Stimulated activated CD4-positive, alpha-beta T cell treated with anti-CD3 and anti-CD28 coated beads, Interleukin-1b, Interleukin-23, amount 100 ng/mL, for 24 hours (primary cell): ENCODE measurements around the gene TMEM79.

Experiments
- DNase-seq, 4 experiments: peaks; one replicate each; pipeline ENCODE4 v3.0.0-alpha.2; 2020; ENCODE audit warnings: low read depth in 4 of 4, low spot score in 1 of 4

Gene TMEM79, protein sequence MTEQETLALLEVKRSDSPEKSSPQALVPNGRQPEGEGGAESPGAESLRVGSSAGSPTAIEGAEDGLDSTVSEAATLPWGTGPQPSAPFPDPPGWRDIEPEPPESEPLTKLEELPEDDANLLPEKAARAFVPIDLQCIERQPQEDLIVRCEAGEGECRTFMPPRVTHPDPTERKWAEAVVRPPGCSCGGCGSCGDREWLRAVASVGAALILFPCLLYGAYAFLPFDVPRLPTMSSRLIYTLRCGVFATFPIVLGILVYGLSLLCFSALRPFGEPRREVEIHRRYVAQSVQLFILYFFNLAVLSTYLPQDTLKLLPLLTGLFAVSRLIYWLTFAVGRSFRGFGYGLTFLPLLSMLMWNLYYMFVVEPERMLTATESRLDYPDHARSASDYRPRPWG

DNA sequence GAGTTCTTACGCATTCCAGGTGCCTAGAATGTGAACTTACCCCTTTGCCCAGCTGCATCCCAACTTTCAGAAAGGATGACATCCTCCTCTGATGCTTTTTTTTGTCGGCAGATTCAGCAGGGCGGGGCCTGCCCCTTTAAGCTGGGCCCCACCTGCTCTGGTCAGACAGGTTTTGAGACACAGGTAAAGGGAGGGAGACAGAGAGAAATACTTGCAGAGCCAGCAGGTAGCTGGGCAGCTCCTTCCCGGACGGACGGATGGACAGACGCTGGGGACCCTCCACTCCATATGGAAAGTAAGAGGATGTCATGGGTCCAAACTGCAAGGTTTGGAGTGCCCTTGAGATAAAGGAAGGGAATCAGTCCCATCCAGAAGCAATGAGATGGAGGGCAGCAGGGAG lies at the start of gene TMEM79:
TSS of gene TMEM79 (plus strand) at position 214 of the 400 bp plus-strand sequence. CDS start 902 bp downstream, outside the sequence.
- no peak for DNase-seq

DNA sequence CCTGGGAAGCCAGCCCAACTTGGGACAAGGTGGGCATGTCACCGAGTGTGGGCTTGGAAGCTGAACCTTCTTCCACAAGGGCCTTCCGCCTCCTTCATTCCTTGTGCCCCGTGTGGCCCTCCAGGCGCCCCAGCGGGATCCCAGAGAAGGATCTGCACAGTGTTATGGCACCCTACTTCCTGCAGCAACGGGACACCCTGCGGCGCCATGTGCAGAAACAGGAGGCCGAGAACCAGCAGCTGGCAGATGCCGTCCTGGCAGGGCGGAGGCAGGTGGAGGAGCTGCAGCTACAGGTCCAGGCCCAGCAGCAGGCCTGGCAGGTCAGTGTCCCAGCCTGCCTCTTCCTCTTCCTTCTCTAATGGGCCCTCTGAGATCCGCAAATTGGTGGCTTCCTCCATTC lies 48.0 kb upstream of the TMEM79 start:
- no peak for DNase-seq

DNA sequence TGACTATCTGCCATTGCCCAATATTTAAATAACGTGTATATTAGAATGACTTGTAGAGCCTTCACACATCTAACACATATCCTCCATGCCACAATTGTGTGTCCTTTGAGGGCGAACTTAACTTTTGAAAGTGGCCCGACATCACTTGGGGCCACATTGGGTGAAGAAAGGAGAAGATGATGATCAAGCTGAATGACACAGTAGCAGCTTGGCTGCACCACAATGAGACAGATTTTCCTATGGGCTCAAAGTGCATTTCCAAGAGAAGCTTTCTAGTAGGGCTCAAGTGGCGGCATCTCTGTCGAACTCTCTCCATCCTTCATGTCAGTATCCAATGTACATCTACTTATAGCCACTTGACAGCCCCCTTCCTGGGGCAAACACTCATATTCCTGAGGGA lies 45.9 kb upstream of the TMEM79 start:
- no peak for DNase-seq

DNA sequence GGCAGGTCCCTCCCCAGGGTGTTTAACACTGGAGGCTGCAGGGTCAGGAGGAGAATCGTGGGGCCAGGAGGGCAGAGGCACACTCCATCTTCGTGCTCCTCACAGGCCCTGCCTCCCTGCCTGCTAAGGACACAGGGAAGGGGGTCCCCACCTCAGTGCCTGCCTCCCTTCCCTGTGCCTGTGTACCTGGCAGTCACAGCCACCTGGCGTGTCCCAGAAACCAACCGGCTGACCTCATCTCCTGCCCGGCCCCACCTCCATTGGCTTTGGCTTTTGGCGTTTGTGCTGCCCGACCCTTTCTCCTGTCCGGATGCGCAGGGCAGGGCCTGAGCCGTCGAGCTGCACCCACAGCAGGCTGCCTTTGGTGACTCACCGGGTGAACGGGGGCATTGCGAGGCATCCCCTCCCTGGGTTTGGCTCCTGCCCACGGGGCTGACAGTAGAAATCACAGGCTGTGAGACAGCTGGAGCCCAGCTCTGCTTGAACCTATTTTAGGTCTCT lies 42.8 kb upstream of the TMEM79 start:
- no peak for DNase-seq

DNA sequence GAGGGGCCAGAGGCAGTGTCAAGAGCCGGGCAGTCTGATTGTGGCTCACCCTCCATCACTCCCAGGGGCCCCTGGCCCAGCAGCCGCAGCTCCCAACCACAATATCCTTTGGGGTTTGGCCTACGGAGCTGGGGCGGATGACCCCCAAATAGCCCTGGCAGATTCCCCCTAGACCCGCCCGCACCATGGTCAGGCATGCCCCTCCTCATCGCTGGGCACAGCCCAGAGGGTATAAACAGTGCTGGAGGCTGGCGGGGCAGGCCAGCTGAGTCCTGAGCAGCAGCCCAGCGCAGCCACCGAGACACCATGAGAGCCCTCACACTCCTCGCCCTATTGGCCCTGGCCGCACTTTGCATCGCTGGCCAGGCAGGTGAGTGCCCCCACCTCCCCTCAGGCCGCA lies 42.2 kb upstream of the TMEM79 start, which contains the start of gene BGLAP:
TSS of gene BGLAP (plus strand) at position 259 of the 400 bp plus-strand sequence. CDS start at position 307, 48 bp downstream.
- no peak for DNase-seq

DNA sequence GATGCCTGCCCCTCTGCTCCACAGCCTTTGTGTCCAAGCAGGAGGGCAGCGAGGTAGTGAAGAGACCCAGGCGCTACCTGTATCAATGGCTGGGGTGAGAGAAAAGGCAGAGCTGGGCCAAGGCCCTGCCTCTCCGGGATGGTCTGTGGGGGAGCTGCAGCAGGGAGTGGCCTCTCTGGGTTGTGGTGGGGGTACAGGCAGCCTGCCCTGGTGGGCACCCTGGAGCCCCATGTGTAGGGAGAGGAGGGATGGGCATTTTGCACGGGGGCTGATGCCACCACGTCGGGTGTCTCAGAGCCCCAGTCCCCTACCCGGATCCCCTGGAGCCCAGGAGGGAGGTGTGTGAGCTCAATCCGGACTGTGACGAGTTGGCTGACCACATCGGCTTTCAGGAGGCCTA lies 41.4 kb upstream of the TMEM79 start:
- DNase-seq: no peak

DNA sequence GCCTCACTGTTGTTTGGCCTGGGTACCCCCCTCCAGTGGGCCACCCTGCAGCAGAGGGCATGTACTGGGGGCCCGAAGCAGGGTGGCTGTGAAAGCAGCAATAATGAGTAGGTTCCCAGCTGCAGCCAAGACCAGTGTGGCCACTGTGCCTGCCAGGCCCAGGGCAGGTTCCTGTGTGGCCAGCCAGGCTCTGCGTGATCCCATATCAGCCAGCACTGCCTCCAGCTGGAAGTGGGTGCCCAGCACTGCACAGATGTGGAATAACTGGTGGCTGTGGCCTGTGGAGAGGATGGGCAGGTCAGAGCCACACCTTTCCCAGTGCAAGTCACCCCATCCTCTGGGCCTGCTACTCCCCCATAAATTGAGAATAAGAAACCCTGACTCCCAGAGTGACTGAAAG lies 40.0 kb upstream of the TMEM79 start:
- no peak for DNase-seq

DNA sequence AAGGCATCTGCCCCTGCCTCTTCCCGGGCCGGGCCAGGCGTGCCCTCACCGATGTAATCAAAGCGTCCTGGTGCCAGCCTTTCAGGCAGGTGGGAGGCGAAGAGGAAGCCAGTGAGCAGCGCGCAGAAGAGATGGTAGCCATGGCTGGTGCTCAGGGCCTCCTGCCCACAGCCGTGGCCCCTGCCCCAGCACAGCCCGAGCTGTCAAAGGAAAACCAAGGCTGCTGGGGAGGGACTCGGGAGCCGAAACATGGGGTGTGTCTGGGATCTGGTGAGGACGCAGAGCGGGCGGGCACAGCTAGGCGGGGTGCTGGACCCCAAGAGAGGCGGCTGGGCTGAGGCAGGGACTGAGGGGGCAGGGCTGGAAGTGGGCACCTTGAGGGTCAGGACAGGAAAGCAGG lies 39.4 kb upstream of the TMEM79 start:
- DNase-seq: no peak

DNA sequence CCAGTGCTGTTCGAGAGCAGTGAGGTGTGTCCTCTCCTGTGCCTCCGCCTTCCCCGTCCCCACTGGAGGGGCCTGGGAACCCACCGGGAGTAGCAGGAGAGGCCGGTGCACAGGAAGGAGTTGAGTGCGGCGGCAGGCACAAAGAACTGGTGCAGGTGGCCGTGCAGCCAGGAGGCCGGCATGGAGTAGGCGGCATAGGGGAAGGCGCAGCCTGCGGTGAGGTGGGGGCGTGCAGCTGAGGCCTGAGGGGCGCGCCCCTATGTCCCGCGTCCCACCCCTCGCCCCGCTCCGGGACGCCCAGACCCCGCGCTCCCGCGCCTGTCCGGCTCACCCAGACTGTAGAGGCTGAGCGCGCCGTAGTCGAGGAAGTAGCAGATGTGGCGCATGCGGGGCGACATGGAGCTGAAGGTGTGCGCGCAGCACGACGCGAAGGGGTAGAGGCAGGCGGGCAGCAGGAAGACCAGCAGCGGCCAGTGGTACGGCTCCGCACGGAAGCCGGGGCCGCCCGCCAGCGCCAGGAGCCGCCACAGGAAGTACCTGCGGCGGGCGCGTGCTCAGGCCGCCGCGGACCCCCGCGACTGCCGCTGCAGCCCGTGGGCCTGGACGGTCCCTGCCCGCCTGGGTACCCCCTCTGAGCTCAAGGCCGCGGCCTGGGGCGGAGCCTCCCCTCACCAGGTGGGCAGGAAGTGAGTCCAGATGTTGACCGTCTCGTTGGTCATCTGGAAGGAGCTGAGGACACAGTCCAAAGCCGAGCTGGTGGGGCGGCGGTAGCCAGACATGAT lies 38.5 kb upstream of the TMEM79 start:
- DNase-seq: no peak

DNA sequence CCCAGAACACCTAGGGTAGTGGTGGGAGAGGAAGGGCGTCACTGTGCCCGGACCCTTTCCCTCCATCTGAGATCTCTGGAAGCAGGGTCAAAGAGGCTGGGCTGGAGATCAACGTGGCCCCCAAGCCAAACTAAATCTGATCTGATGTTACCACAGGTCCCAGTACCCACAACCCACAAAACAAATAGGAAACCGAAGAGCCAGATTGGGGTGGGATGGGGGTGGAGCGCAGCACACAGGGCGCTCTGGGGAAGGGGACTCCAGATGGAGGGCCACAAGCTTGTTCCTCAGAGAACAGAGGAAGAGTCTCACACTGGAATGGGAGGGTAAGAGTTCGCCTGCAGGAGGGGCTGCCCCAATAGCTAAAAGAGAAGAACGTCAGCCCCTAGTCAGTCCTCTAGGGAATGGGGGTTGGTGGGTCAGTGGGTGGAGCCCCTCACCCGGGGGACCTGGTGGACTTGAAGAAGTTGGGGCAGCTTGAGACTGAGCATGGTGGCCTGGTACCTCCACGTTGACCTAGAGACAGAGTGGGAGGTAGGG lies 37.8 kb upstream of the TMEM79 start:
- no peak for DNase-seq

DNA sequence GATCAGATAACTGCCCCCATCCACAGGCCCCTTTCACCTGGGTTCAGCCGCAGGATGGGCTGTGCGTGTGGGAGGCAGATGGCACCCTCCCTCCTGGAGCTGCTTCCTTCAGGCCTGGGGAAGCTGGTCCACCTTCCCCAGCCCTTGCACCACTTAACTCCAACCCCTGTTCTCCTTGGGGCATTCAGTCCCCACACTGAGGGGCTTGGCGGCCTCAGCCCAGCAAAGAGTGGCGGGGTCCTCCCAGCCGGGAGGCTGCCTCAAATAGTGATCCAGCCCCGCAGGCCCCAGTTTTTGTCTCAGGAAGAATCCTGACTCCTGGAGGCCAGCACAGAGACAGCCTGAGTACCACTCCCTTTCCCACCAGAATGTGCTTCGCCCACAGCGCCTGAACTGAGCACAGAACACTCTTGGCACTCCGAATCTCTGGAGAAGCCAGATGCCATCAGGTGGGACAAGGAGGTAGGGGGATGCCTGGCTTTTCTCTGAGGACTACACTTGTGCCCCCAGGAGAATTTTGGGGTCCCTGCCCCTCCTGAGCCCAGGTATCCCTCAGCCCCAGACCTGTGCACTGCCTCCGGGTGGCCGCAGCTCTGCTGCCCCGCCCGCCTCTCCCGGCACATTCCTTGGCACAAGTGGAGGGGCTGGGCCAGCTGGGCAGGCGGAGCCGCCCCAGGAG lies 37.2 kb upstream of the TMEM79 start:
- no peak for DNase-seq

DNA sequence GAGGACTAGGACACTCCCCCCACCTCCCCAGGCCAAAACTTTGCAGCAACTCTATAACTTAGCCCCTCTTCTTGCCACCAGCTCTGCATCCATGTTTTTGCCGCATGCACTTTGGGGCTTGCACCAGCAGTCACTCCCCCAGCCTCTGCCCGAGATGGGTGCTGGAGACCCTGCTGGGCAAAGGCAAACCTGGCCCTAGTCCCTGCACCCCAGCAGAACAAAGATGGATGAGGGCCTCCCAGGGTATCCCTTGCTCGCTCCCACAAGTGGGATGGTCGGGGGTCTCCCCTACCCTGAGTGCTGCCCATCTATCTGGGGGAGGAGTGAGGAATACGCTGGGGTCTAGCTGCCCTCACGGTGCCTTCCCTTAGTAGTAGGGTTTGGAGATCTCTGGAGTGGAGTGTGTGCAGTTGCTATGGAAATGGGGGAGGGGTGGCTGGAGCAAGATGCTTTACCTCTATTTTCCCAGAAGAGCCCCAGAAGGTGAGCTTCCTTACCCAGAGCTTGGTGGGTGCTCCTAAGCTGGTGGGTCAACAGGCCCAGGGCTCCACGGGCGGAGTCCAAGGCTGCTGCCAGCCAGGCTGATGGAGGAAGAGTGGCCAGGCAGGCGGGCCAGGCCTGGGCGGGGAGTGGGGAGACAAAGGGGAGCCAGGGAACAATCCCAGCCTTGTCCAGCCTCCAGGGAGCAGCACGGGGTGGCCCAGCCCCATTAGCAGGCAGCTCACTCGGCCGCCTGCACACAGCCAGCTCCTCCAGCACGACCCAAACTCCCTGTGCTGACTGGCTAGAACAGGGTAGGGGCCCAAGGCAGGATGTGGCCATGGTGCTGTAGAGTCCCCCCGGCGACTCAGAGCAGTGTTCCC lies 36.4 kb upstream of the TMEM79 start, which contains the start of gene PAQR6:
TSS of gene PAQR6 (minus strand) at position 597 of the 863 bp plus-strand sequence. CDS start 1,325 bp downstream, outside the sequence.
- DNase-seq: no peak

DNA sequence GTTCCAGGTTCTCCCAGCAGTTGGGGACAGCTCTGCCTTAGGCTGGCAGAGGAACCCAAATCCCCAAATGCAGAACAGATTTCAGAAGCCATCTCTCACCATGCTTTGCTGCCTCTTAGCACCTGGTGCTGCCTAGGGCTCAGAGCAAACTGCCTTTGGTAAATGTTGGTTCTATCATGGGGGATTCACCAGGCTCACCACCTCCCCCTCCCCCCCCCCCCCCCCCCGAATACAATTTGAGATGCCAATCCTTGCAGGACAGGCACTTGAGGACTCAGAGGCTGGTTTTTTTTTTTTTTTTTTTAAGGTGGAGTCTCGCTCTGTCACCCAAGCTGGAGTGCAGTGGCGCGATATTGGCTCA lies 35.8 kb upstream of the TMEM79 start:
- DNase-seq: no peak

DNA sequence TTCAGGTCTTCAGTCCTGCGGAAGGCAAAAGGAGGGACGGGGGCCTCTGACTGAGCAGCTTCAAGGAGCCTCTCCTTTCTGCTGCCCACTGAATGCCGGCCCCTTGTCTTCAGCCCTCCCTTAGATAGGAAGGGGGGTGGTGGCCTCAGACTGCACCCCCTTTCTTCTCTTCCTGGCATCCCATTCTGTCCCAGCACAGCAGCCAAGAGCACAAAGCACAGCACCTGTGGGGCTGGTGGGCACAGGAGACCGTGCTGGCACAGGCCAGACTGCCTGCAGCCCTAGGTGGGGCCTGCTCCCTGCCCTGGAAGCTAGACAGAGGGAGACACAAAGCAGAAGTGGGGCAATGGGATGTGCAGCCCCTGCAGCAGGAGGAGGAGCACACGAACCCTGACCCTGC lies 34.5 kb upstream of the TMEM79 start:
- DNase-seq: no peak

DNA sequence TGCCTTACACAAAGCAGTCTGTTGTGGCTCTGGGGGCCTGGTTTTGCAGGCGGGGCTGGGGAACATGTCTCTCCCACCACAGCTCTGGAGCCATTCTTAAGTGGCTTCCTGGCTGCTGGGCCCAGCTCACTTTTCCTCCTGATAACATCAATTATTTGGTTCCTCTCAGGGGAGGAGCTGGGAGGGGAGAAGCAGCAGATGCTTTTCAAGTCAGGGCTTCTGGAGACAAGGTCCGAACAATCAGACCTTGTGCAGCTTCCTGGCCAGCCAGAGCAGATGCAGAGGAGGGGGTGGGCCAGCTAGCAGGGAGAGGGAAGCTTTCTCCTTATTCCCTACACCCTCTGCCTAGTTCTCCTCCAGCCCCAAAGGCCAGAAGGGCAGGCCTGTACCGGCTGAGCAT lies 32.6 kb upstream of the TMEM79 start:
- DNase-seq: no peak

DNA sequence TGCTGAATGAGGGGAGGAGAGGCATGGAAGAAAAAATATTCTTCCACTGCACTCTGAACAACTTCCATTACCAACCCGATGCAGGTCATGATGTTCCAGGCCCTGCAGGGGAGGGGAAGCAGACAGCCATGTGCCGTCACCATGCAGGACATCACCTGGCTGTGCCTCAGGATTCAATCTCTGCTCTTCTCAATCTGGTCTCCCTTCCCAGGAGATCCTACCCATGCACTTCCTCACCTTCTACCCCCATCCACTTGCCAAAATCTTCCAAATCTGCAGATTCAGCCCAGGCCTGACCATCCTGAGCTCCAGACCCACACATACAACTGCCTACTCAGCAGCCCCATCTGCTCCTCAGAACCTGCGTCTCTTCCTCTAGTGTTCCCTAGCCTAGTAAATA lies 30.5 kb upstream of the TMEM79 start:
- DNase-seq: no peak

DNA sequence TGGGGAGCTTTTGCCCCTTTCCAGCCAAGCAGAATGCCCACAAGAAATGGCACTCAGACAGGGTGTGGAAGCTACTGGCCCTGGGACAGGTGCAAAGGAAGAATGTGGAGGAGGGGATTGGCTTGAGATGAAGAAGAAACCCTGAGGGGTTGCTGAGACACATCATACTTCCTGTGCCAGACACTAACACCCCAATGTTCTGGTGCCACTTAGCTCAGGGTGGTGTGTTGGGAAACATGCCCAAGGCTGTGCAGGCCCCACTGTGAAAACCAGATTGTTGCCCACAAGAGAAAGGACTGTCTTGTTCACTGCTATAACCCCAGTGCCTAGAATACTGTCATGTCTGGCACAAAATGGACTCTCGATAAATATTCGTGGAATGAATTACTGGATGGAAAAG lies 26.4 kb upstream of the TMEM79 start:
- no peak for DNase-seq

DNA sequence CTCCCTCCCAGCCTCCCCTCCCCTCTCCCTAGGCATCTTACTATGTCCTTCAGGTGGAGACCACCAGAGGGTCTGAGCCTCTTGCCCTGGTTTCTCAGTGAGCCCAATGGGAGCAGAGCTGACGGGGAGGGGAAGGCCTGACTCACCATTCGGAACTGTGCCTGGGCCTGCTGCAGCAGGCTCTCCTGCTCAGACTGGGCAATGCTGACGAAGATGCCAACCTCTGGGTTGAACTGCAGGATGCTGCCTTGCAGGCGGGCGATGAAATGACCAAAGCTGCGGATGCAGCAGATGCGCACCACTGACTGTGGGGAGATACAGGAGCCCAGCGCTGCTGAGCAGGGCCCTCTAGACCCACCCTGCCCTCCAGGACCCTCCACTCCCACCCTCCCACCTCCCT lies 25.3 kb upstream of the TMEM79 start:
- DNase-seq: no peak

DNA sequence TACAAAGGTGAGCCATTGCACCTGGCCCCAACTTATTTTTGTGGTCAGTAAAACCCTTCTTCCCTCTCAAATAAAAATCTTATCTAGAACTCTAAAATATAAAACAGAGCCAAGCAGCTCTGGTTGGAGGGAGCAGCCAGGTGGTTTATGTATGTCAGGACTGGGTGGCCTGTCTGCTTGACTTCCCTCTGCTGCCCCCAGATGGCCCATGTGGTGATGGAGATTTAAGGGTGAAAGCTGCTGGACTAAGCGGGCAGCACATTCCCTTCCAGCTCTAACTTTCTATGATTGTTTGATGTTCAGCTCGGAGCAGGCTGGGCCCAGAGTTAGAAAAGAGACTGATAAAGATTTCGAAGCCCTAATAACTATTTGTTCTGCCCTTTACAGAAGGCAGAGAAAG lies 24.3 kb upstream of the TMEM79 start:
- no peak for DNase-seq

DNA sequence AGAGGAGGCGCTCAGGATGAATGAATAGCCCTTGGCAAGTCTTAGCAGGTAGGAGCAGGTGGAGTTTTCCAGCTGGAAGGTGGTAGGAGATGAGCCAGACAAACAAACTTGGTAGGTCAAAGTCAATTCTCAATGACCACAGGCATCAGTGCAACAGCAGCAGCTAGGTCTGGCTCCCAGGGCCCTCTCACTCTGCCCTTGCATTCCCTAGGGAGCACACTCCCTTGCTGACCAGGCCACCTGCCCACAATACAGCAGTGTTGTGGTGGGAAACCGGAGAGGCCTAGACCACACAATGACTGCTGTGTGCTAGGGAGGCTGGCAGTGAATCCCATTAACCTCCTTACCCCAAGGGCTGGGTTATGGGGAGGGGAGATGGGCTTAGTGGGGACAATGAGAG lies 23.2 kb upstream of the TMEM79 start:
- DNase-seq: no peak
